WERI-Rb-1 (cell line): ENCODE measurements around the gene KDM4B.
A peak's percentile ranks its signal among the peaks of the same experiment; 100 is the strongest.

Experiments
- DNase-seq: peaks from one replicate; pipeline ENCODE4 v3.0.0-alpha.2; 2020
- H3K27ac ChIP-seq: fragments of 250-450 bp; sonication (Bioruptor Pico); 2 replicates; pipeline ENCODE4 v1.5.1; 2020; ENCODE audit warnings: mild to moderate bottlenecking, moderate library complexity
- H3K27me3 ChIP-seq: fragments of 250-450 bp; sonication (Bioruptor Pico); 2 replicates; pipeline ENCODE4 v1.5.1; 2021; ENCODE audit warnings: mild to moderate bottlenecking, low read depth, moderate library complexity; ENCODE audit not compliant: insufficient read depth, severe bottlenecking
- H3K36me3 ChIP-seq: fragments of 250-450 bp; sonication (Bioruptor Pico); 2 replicates; pipeline ENCODE4 v1.5.1; 2020; ENCODE audit warnings: mild to moderate bottlenecking, moderate library complexity
- H3K4me3 ChIP-seq: 2 replicates; pipeline ENCODE4 v1.5.1; 2011; ENCODE audit warnings: low read depth, mild to moderate bottlenecking, control low read depth, low read length
- H3K9me3 ChIP-seq: fragments of 250-450 bp; sonication (Bioruptor Pico); 2 replicates; pipeline ENCODE4 v1.5.1; 2021; ENCODE audit warnings: mild to moderate bottlenecking, moderate library complexity; ENCODE audit not compliant: severe bottlenecking
- TF ChIP-seq, protein P1 (sequence below): IDR thresholded peaks from 2 replicates; pipeline ENCODE4 v1.5.1; 2011; ENCODE audit warnings: low read depth, mild to moderate bottlenecking, control low read depth, inconsistent platforms, low read length

Gene KDM4B

DNA sequence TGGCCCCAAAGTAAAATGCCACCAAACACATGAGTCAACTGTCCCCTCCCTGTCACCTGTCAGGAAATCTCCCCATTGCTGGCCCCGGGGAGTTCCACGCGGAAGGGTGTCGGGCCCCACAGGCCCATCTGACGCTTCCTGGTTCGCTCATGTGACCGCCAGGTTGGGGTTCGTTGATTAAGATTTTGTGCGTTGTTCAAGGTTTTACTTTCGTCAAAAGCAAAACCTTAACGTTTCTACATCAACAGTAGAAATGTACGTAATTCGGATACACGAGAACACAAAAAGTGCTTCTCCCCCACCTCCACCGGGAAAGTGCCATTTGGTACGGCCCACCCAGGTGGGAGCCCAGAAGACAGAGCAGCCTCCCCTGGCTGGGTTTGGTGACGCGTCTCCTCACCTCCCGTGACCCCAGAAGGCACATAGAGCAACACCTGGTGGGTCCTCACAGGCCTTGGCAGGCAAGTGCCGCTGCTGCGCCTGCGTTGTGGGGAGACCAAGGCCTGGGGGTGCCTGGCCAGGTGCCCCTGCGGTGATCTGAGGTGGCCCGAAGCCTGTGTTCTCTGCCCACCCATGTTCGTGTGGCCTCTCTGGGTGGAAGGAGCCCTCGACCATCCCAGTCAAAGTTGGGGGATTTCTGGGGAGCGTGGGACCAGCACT, 161.6 kb downstream of the KDM4B start:
- TF ChIP-seq, protein P1, sequence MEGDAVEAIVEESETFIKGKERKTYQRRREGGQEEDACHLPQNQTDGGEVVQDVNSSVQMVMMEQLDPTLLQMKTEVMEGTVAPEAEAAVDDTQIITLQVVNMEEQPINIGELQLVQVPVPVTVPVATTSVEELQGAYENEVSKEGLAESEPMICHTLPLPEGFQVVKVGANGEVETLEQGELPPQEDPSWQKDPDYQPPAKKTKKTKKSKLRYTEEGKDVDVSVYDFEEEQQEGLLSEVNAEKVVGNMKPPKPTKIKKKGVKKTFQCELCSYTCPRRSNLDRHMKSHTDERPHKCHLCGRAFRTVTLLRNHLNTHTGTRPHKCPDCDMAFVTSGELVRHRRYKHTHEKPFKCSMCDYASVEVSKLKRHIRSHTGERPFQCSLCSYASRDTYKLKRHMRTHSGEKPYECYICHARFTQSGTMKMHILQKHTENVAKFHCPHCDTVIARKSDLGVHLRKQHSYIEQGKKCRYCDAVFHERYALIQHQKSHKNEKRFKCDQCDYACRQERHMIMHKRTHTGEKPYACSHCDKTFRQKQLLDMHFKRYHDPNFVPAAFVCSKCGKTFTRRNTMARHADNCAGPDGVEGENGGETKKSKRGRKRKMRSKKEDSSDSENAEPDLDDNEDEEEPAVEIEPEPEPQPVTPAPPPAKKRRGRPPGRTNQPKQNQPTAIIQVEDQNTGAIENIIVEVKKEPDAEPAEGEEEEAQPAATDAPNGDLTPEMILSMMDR = no peak
- Histone ChIP-seq H3K27me3 (no peaks in the 10 kb centered on the region), H3K9me3 (no peaks in the 10 kb centered on the region), H3K27ac (peak overlapping the region; percentile 24), H3K36me3 (peaks cover 34% of the 10 kb centered on the region), H3K4me3 (no peak overlapping the region)
- peak; percentile 36 for DNase-seq

DNA sequence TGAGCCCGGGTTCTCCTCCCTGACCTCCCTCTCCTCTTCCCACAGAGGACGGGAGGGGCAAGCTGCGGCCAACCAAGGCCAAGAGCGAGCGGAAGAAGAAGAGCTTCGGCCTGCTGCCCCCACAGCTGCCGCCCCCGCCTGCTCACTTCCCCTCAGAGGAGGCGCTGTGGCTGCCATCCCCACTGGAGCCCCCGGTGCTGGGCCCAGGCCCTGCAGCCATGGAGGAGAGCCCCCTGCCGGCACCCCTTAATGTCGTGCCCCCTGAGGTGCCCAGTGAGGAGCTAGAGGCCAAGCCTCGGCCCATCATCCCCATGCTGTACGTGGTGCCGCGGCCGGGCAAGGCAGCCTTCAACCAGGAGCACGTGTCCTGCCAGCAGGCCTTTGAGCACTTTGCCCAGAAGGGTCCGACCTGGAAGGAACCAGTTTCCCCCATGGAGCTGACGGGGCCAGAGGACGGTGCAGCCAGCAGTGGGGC, 162.2 kb downstream of the KDM4B start:
- Histone ChIP-seq H3K9me3 (no peaks in the 10 kb centered on the region), H3K36me3 (peaks cover 39% of the 10 kb centered on the region), H3K27me3 (no peaks in the 10 kb centered on the region), H3K4me3 (no peak overlapping the region), H3K27ac (peak overlapping the region; percentile 24)
- TF ChIP-seq, protein P1 = 0 out of 2 replicates have a peak, but pooled peaks have one; percentile 3
- no peak for DNase-seq

DNA sequence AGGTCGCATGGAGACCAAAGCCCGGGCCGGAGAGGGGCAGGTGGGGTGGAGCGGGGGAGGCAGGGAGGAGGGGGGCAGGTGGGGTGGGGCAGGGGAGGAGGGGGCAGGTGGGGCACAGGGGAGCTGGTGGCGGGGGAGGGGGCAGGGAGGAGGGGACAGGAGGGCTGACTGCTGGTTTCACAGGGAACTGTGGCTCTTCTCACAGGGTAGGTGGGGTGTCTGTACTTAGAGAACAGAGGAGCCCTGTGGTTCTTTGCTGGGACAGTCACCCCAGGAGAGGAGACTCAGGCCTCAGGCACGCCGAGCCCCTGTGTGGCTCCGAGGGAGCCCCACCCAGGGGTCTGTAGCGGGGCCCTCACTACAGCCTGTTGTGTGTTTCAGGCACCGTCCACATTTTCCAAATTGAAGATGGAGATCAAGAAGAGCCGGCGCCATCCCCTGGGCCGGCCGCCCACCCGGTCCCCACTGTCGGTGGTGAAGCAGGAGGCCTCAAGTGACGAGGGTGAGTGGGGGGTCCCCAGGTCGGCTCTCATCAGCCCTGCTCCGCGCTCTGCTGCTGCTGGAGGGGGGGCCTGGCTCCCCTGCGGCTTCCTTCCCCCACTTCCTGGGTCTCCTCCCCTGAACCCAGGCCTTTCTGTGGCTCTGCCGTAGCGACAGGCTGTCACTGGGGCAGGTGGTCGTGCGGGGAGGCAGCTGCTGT, 162.7 kb downstream of the KDM4B start:
- no peaks in the 10 kb centered on the region for H3K9me3 ChIP-seq
- H3K27me3 ChIP-seq = no peaks in the 10 kb centered on the region
- no peak overlapping the region for H3K4me3 ChIP-seq
- DNase-seq = no peak
- TF ChIP-seq, protein P1 = no peak
- H3K27ac ChIP-seq = no peak overlapping the region
- H3K36me3 ChIP-seq = peaks cover 41% of the 10 kb centered on the region

DNA sequence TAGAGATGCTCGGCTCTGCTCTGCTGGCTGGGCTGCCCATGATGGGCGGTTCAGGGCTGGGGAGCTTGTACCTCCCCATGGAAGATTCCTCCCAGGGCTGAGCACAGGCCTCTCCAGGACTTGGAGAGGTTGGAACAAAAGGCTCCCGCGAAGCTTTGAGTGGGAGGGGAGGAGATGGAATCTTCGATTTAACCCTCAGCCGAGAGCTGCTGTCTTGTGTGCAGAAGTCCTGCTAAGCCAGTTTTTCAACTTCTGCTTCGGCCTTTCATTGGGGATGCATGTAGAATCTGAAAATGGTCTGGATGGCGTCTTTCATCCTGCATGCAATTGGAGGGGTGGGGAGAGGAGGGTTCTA, 163.3 kb downstream of the KDM4B start:
- peaks cover 47% of the 10 kb centered on the region for H3K36me3 ChIP-seq
- no peaks in the 10 kb centered on the region for H3K27me3 ChIP-seq
- H3K27ac ChIP-seq = no peak overlapping the region
- no peak overlapping the region for H3K4me3 ChIP-seq
- no peak for DNase-seq
- TF ChIP-seq, protein P1 = no peak
- no peaks in the 10 kb centered on the region for H3K9me3 ChIP-seq

DNA sequence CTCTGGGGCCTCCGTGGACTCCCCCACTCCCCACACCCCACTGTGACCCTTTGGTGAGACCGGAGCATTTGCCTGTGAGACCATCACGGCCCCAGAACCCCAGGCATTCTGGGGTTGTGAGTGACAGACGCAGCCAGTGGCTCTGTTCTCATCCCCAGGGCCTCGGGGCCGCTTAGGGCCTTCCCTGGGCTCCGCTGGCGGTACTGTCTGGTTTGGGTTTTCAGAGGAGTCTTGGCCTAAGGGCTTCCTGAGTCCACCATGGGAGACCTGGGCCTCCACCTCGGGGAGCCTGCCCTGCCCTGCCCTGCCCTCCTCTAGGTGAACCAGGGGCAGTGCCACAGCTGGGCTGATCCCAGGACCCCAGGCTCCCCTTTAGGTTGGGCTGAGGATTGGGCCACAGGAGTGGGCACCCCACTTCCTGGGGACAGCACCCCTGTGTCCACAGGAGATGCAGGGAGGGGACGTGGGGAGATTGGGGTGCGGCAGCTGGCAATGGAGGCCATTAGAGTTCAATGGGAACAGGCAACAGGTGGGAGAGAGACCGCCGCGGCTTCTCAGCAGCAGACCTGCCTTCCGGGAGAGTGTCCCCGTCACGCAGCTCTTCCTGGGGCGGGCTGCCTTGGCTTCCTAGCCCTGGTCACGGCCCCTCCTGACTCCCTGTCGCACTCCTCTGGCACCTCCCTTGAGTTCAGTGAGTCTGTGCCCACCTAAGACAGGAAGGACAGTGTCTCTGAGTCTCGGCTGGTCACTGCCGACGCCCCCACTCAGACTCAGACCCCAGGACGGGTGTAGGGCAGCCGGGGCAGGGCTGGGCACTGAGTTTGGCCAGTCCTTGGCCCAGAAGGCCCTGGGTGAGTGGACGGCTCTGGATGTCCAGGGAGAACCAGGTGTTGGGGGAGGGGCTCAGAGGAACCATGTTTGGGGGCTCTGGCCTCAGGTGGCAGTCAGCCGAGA, 164.1 kb downstream of the KDM4B start:
- H3K9me3 ChIP-seq = no peaks in the 10 kb centered on the region
- H3K27ac ChIP-seq = no peak overlapping the region
- DNase-seq = no peak
- TF ChIP-seq, protein P1 = no peak
- no peaks in the 10 kb centered on the region for H3K27me3 ChIP-seq
- H3K4me3 ChIP-seq = no peak overlapping the region
- H3K36me3 ChIP-seq = peaks cover 55% of the 10 kb centered on the region
